NCI-H2196 treated with DMSO at 0.1 percent for 48 hours (cell line): ENCODE data around the gene PGAM2.

Experiments used
- DNase-seq: peaks from one replicate; lab custom pipeline; 2025; ENCODE audit not compliant: unreplicated experiment; lab: John Stamatoyannopoulos, UW

PGAM2 gene

DNA sequence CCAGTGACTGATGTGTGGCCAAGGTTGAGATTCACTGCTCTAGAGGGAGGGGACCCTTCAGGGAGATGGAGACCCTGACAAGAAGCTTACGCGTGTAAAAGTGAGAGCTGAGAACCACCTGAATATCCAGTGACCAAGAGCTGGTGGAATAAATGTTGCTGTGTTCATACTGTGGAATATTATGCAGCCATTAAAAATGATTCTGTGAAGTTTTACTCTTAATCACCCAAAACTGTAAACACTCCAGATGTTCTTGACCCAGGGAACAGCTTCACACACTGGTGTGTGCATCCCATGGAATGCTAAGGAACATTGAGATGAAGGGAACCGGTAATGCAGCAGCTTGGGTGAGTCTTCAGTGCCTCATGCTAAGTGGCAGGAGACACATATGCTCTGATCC lies 21.3 kb upstream of the PGAM2 start:
- DNase-seq = no peak

DNA sequence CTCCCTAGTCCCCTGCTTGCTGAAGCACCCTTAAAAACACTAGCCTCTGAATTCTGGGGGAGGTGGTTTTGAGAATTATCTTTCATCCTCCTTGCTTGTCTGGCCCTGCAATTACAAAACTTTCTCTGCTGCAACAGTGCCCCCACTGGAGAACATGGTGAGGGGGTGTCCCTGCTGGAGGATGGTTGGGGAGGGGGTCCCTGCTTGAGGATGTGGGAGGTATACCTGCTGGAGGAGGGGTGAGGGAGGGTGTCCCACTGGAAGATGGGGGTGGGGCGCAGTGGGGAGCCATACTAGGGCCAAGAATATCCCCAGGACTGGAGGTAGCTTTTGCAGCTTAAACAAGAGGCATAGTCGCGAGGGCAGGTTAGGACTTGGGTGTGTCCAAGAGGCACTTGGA lies 20.2 kb upstream of the PGAM2 start:
- no peak for DNase-seq

DNA sequence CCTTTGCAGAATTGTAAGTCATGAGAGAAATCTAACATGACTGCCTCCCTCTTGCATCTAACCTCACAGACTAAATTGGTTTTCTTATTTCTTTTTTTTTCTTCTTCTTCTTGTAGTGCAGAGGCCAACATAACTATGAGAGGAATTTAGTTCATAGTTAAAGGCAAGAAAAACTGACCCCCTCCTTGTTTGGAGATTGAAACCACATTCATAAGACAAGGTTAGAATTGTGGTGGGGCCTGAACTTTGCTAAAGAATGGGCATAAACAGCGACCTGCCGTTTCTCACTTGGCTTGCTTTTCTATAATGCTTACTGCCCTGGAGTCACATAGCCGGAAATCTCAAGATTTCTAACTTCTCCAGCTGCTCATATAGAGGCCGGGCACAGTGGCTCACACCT lies 19.3 kb upstream of the PGAM2 start:
- DNase-seq = no peak

DNA sequence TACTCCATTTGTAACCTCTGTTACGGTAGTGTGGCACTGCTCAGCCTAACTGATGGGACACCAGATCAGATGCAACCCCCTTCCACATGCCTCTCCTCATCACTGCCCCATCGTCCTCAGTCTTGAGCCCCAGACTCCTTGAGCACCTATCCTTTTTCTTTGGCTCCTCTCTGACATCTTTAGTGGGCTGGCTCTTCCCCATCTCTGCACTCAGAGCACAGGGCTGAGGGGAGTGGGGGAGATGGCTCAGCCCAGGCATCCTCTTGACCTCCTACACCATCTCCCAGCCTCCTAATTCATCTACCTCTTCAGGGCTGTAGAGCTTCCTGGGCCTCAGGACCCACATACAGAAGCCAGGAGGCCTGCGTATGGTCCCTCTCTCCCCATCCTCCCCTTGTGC lies 18.4 kb upstream of the PGAM2 start:
- no peak for DNase-seq

DNA sequence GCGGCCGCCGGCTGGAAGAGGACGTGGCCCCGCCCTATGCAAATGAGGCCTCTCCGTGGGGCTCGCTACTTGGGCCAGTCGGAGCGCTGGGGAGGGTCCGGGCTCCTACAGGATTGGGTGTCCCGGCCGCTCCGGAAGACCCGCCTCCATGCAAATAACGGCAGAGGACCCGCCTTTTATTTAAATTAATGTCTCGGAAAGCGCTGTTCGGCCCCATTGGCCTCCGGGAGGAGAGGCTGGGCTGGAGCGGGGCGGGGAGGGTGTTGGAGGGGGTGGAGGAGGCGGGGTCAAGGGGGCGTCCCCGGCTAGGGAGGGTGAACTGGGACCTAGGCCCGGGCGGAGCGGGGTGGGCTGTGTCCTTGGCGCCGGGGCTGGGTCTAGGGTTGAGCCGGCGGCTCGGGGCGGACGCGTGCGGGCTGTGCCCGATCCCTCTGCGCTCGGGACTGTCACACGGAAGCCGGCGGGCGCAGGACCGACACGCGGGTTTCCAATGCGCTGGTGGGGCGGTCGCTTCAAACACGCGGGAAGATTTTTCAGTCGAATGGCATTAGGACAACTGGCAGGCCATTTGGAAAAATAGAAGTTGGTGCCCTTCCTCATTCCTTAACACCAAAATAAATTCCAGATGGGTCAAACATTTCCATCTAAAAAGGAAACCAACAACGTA lies 17.3 kb upstream of the PGAM2 start:
- DNase-seq = peak; percentile 97

DNA sequence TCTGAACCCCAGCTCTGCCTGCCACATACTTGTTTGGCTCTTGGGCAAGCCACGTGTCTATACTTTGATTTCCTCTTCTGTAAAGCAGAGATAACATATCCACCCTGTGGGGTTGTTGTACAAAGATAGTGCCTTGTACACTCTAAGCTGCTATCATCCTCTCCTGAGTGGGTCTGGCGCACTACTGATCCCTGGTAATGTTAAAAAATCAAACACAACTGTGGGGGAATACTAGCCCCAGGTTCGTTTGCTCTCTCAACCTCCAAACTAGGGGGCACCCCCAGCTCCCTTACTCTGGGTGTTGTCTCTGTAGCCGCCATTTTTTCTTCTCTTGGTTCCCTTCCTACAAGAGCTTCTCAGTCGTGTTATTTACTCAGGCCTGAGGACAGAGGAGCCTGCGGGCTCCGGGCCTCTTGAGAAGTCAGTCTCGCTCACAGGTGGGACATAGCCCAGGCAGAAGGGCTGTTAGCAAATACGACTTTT lies 15.9 kb upstream of the PGAM2 start:
- no peak for DNase-seq

DNA sequence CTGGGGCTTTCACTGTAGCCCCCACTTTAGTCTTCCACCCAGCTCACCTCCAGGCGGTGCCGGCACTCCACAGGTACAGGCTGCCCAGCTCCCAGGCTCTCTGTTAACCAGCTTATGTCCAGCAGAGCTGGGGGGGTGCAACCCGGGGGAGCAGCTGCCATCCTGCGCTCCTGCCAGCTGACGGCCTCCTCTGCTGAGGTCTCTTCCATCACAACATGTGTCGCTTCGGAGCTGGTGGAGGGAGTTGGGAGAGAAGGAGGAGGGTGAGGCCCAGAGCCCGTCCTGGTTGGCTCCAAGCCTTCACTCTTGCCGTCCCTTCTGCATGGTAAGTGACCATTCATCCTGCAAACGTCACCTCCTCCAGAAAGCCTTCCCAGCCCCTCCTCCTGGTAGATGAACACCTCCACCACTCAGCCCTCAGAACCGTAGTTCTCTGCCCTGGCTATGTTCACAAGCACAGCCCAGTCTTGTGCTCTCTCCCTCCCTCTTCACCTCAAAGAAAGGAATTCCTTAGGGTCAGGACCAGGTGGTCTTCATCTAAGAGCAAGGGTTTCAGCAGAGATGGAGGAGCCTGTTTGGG lies 15.4 kb upstream of the PGAM2 start:
- no peak for DNase-seq

DNA sequence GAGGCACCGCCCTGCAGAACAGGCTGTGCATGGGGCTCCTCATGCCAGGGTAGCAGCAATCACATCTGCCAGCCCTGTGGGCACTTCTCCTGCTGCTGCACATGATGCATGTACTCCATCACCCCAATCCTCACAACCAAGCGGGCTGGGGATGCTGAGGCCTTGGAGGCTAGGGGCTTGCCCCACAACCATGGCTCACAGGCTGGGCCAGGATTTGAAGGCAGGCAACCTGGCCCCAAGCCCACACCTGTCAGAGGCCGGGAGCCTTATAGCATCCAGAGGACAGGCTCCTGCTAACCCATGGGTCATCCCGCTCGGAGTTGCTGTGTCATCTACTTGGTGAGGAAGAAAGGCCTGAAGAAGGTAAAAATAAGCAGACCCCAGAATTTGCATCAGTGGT lies 14.8 kb upstream of the PGAM2 start:
- no peak for DNase-seq

DNA sequence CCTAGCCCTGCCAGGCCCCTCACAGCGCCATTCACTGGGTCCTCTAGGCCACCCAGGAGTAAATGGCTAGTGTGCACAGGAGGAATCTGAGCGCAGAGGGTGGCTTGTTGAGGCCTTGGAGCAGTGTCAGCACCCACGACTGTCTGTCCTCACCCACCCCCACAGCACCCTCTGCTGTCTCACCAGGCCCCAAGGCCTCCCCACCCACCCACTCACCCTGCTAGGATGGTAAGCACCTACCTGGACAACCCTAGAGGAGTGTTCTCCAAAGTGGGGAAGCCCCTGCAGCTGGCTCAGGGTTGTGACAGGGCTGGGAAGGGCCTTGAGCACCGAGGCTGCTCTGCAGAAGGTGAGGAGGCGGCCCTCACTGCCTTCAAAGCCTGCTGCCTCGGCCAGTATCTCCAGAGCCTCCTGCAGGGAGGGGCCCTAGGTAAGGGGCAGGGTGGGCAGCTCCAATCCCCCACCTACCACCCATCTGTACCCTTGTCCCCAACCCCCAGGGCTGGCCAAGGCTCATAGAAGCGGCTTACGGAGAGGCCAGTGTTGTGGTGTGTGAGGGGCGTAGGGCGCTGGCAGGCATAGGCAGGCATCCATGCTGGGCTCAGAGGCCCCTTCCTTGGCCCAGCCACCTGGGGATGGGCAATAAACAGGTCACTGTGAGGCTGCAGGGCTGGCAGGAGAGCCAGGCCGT lies 14.1 kb upstream of the PGAM2 start:
- no peak for DNase-seq

DNA sequence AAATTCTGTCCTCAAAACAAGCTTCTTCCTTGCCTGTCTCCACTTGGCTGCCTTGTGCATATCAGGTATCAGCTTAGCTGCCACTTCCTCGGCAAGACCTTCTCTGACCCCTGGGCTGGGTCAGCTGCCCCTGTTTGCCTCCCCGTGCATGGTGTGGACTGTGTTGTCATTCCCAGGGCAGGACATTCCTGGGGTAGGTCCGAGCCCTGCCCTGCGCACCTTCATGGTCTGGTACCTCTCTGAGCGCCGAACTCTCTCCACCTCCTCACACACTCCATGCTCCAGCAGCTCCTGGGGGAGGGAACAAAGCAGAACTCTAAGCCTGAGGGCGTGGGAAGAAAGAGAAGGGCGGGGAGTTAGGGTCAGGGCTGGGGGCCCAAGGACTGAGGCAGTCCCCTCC lies 13.2 kb upstream of the PGAM2 start:
- no peak for DNase-seq

DNA sequence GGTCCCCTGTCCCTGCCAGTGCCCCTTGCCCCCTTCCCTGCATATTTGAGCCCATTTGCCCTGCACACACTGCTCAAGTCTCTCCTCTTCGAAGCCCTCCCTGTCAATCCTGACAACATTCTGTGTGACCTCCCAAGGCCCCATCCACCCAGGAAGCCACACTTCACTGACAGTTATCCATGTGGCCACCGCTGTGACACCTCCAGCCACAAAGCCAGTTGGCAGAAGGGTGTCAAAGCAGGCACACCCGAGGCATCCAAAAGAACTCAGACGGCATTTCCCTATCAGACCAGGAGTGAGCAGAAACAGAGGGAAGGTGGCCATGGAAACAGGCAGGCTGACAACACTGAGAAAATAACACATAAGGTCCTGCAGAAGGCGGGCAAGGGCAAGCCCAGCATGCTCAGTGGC lies 12.3 kb upstream of the PGAM2 start:
- no peak for DNase-seq

DNA sequence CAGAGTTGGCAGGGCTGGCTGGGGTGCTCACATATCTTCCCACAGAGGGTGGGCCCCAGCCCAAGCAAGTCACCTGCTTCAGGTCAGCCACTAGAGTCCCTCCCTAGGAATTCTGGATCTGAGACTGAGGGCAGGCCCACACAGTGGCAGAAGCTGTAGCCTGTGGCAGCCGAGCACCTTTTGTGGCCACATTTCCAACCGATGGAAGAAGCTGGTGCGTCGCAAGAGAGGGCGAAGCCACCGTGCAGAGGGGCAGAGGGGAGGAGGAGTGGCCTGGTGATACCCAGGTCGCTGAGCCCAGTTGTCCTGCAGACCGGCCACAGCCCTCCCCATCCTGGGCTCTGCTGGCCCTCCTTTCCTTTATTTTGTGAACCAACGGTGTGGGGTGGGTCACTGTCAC lies 11.7 kb upstream of the PGAM2 start:
- DNase-seq = no peak

DNA sequence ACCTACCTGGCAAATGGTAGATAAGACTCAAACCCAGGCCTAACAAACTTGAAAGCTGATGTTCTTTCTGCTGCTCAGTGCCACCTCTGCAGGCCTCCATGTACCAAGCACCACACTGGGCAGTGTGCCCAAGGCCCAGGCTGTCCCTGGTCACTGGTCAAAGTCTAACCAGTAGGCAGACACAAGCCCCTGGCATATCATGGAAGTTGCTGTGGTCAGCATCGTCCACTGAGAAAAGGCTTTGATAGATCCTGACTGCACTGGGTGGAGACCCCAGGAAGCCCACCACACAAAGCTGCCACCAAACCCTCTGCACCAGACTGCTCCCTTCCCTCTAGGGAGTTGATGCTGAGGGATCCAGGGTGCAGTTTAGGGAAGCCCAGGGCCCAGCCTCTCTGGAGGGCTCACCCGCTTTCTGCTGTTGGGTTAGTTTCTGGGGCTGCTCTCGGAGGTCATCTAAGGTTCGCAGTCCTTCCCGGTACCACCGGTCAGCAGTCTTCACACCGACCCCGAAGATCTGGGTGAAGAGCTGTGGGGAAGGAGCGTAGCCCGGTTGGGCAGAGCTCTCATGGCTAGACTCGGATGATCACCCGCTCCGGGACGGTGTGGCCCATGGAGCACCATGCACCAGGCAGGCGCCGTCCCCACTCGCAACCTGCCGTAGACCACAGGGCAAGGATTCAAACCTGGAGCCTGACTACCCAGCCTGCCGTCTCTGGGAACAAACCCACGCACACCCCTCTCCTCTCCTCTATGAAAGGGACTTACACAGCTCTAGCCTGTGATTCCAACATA lies 10.9 kb upstream of the PGAM2 start:
- no peak for DNase-seq

DNA sequence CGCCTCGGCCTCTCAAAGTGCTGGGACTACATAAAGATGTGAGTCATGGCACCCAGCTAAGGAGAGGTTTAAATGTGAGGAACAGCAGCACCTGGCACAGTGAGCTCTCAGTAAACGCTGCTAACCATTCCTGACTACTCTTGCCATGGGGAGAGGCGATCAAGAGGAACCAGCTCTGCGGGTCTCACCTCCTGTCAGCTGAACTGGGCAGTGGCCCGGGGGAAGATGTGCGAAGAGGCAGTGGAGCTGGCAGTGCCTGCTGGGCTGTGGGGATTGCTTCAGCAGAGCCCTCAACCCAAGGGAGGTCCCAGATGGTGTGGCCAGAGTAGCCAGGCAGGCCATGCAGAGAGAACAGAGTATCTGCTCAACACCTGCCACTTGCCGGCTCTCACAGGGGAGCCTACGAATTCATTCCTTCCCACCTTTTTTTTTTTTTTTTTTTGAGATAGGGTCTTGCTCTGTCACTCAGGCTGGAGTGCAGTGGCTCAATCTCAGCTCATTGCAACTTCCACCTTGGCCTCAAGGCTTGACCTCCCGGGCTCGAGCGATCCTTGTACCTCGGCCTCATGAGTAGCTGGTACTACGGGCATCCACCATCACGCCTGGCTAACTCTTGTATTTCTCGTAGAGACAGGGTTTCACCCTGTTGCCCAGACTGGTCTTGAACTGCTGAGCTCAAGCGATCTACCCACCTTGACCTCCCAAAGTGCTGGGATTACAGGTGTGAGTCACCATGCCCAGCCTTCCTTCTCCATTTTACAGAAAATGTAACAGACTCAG lies 10.1 kb upstream of the PGAM2 start:
- DNase-seq = no peak

DNA sequence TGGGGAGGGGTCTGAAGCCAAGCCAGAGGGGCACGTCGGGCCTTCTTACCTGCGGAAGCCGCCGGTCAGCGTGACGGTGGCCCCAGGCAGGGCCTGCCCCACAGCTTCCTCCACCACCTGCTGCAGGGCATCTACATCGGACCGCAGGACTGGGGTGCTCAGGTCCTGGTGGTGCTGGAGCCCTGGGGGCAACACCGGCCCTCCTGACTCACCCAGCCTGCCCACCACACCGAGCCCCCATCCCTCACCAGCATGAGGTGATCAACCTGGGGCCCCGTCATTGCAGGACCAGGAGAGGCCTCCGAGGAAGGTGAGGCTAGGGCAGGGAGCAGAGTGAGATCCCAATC lies 9.0 kb upstream of the PGAM2 start:
- DNase-seq = no peak

DNA sequence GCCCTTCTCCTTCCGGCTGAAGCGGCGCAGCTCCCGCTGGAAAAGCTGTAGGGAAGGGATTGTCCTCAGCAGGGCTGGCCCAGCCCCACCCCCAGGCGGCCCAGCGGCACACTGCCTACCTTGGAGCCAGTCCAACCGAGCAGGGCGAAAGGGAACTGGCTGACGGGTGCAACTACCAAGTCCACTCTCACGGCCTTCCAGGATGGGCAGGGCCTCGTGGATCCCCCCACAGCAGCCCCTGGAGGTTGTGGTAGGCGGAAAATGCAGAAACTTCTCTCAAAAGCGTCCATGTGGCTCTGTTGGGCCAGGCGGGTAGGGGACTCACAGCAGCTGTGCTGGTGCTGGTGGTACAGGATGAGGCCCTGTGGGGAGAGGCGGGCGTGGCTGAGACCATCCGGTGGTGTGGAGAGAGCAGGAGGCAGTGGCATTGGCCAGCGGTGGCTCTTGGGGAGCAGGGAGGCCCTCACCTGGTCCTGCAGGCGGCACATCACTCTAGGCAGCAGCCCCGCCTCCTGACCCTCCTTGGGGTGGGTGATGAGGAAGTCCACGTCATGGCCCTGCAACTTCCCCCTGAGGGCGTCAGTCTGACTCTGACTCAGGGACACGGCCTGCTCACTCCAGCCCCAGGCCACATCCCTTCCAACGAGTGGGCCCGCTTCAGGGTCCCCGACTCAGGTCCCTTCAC lies 8.4 kb upstream of the PGAM2 start:
- DNase-seq = no peak

DNA sequence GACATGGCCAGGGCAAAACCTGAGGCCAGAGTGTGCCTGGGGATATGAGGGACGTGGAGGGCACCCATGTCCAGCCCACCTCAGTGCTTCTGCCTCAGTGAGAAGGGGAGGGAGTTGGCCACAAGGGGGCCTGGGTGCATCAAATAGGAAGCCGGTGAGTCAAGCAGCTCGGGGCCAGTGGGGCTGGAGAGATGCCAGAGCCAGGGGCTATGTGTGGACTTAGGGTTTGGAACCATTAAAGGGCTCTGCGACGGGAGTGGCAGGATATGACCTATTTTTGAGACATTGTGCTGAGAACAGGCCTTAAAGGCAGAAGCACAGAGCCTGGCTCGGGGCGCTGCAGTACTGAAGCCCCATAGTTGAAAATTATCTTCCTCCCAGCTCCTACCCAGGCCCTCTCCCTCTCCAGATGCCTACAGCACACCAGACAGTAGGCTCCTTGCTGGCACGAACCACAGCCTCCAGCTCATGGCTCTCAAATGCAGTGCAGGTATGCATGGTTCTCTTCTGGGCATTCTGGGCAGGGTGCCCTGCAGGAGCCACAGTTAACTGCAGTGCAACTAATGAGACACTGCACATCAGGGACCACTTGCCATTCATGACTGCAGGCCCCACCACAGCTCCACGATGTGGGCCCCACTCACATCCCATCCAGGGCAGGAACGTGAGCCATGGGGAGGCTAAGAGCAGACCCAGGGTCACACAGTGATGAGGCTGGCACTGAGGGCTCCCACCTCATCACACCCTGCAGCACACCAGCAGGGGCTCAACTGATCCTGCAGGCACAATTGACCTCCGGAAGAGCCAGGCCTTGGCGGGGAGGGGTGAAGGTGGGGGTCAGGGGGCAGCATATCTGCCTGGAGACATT lies 7.2 kb upstream of the PGAM2 start:
- DNase-seq = peak; percentile 26

DNA sequence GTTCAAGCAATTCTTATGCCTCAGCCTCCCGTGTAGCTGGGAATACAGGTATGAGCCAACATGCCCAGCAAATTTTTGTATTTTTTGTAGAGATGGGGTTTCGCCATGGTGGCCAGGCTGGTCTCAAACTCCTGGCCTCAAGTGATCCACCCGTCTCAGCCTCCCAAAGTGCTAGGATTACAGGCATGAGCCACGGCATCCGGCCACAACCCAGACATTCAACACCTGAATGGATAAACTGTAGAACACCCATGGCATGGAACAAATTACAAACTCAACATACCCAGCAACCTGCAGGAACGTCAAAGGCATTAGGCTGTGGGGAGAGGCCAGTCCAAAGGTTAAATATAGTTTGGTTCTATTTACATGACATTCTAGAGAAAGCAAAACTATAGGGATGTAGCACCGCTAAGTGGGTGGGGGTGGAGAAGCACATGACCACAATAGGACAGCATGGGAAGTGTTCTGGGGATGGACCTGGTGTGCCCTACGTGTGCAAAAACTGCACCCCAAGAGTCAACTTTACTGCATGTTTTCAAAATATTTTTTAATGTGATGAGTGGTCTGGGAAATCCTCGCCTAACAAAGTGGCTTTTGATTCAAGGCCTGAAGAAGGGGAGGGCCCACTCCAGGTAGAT lies 6.5 kb upstream of the PGAM2 start:
- DNase-seq = no peak

DNA sequence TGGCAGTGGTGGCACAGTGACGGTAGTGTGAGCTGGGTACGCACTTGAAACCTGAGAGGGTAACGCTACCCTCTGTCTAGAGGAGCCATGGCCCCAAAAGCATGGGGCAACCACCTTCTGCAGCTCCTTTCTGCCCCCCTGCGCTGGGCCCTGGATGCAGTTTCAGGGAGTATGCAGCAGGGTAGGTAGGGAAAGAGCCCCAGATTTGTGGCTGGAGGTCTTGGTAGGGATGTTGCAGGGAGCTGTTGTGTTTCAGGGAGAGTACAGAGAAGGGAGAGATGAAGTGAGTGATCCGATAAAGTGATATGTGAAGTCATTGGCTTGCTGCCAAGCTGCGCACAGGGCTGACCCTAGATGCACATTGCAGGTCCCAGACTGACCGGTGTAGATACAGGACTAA lies 2.7 kb upstream of the PGAM2 start:
- DNase-seq = no peak
